GDM1 (cell line): Measurements from ENCODE around the gene MYH14.
"Not testable (repeated sequence)": the region's sequence is repeated elsewhere in the genome, so short reads cannot be mapped to it uniquely, and the experiment has no call there.

ENCODE experiments used
- DNase-seq: peaks from one replicate; lab custom pipeline; 2025; lab: John Stamatoyannopoulos, UW

The MYH14 gene

GRCh38 chr19:50226536-50226935, 23.1 kb downstream of the MYH14 start:
- DNase-seq, result no peak

- not testable (repeated sequence) for DNase-seq
Measured at GRCh38 chr19:50228153-50228552, 24.7 kb downstream of the MYH14 start.

- no peak for DNase-seq
Measured at GRCh38 chr19:50230379-50231351, 27.2 kb downstream of the MYH14 start.

GRCh38 chr19:50231417-50231816, 28.0 kb downstream of the MYH14 start:
- DNase-seq, result not testable (repeated sequence)

GRCh38 chr19:50231821-50232220, 28.4 kb downstream of the MYH14 start:
- DNase-seq, result no peak

- DNase-seq, result no peak
Measured at GRCh38 chr19:50232600-50232999, 29.2 kb downstream of the MYH14 start.

GRCh38 chr19:50233308-50233910, 30.0 kb downstream of the MYH14 start:
- no peak for DNase-seq

- not testable (repeated sequence) for DNase-seq
Measured at GRCh38 chr19:50237493-50237892, 34.1 kb downstream of the MYH14 start.

- no peak for DNase-seq
Measured at GRCh38 chr19:50238043-50238442, 34.6 kb downstream of the MYH14 start.

GRCh38 chr19:50239921-50240590, 36.6 kb downstream of the MYH14 start:
- no peak for DNase-seq

GRCh38 chr19:50242581-50242980, 39.2 kb downstream of the MYH14 start:
- no peak for DNase-seq

GRCh38 chr19:50244695-50245094, 41.3 kb downstream of the MYH14 start:
- DNase-seq, result no peak

GRCh38 chr19:50248413-50248812, 45.0 kb downstream of the MYH14 start:
- no peak for DNase-seq

- DNase-seq, result no peak
Measured at GRCh38 chr19:50248826-50249225, 45.4 kb downstream of the MYH14 start.

- DNase-seq, result no peak
Measured at GRCh38 chr19:50249636-50250035, 46.2 kb downstream of the MYH14 start.

- no peak for DNase-seq
Measured at GRCh38 chr19:50250450-50251136, 47.2 kb downstream of the MYH14 start.

- no peak for DNase-seq
Measured at GRCh38 chr19:50252111-50252886, 48.9 kb downstream of the MYH14 start.

GRCh38 chr19:50252887-50253268, 49.5 kb downstream of the MYH14 start:
- DNase-seq, result no peak

GRCh38 chr19:50255115-50255514, 51.7 kb downstream of the MYH14 start:
- DNase-seq, result no peak

- DNase-seq, result no peak
Measured at GRCh38 chr19:50257141-50257540, 53.7 kb downstream of the MYH14 start.

GRCh38 chr19:50258918-50259372, 55.5 kb downstream of the MYH14 start:
- DNase-seq, result no peak
